GM19467 (cell line): ENCODE measurements around the gene PSMB9.

Source experiments
- ATAC-seq: cut with Tn5 transposase; IDR thresholded peaks from one replicate; pipeline ENCODE4 v1.9.1; 2021; ENCODE audit warnings: mild to moderate bottlenecking, moderate library complexity; ENCODE audit not compliant: unreplicated experiment

Gene PSMB9

GRCh38 chr6:32838114-32838958 lies 15.7 kb upstream of the PSMB9 start, which contains the start of gene TAP2:
Gene TAP2, minus strand, starts transcription at chr6:32838739. Its CDS starts 506 bp downstream, at chr6:32838233.
- ATAC-seq = peak; percentile 71

GRCh38 chr6:32839356-32839755 lies 14.6 kb upstream of the PSMB9 start:
- no peak for ATAC-seq

- no peak for ATAC-seq
Observed at GRCh38 chr6:32840604-32841246, 13.3 kb upstream of the PSMB9 start.

GRCh38 chr6:32842021-32842650 lies 11.9 kb upstream of the PSMB9 start:
- no peak for ATAC-seq

- ATAC-seq = no peak
Observed at GRCh38 chr6:32842690-32843089, 11.3 kb upstream of the PSMB9 start.

GRCh38 chr6:32843331-32843978 lies 10.5 kb upstream of the PSMB9 start:
- no peak for ATAC-seq

GRCh38 chr6:32843979-32844838 lies 9.8 kb upstream of the PSMB9 start, which contains the start of gene PSMB8:
Gene PSMB8, minus strand, starts transcription at chr6:32844047. Its CDS starts 51 bp downstream, at chr6:32843996.
- peak; percentile 71 for ATAC-seq

GRCh38 chr6:32844839-32845383 lies 9.1 kb upstream of the PSMB9 start:
- ATAC-seq = no peak

- no peak for ATAC-seq
Observed at GRCh38 chr6:32845384-32845884, 8.6 kb upstream of the PSMB9 start.

GRCh38 chr6:32847004-32847403 lies 7.0 kb upstream of the PSMB9 start:
- ATAC-seq = no peak

- no peak for ATAC-seq
Observed at GRCh38 chr6:32847795-32848194, 6.2 kb upstream of the PSMB9 start.

GRCh38 chr6:32849126-32849525 lies 4.9 kb upstream of the PSMB9 start:
- ATAC-seq = no peak

- ATAC-seq = no peak
Observed at GRCh38 chr6:32851025-32851424, 3.0 kb upstream of the PSMB9 start.

GRCh38 chr6:32852018-32852843 lies 1.8 kb upstream of the PSMB9 start:
- no peak for ATAC-seq

- ATAC-seq = no peak
Observed at GRCh38 chr6:32852844-32853540, 1.0 kb upstream of the PSMB9 start.

- ATAC-seq = peak; percentile 18
Observed at GRCh38 chr6:32854376-32855178, 585 bp downstream of the PSMB9 start.

- ATAC-seq = no peak
Observed at GRCh38 chr6:32855467-32856174, 1.6 kb downstream of the PSMB9 start.
